Daoy (cell line): ENCODE measurements around the gene TMEM132E. TPM values are rescaled to one million over a fixed set of nuclear protein-coding genes. Genes with fewer than 3 reads are reported as not detected.

Experiments used
- DNase-seq: peaks from one replicate; pipeline ENCODE4 v3.0.0-alpha.2; 2015; ENCODE audit warnings: low read depth
- total RNA-seq: library from RNA; depleted of rRNA; stranded (reverse); fragments of >200 nt; shearing (Covaris generic); gene quantifications from 2 replicates; pipeline ENCODE4 v1.2.3, GENCODE V29; 2014; rRNA removed

TMEM132E gene
- total RNA-seq, 1 experiment from 2014 or later: not detected

GRCh38 chr17:34665150-34665806 lies 85.9 kb downstream of the TMEM132E start:
- DNase-seq: no peak

- no peak for DNase-seq
Observed at GRCh38 chr17:34665819-34666763, 86.7 kb downstream of the TMEM132E start.

- DNase-seq: no peak
Observed at GRCh38 chr17:34667656-34668055, 88.3 kb downstream of the TMEM132E start.

GRCh38 chr17:34668206-34668605 lies 88.8 kb downstream of the TMEM132E start:
- no peak for DNase-seq

GRCh38 chr17:34669511-34669910 lies 90.1 kb downstream of the TMEM132E start:
- no peak for DNase-seq

GRCh38 chr17:34670618-34671017 lies 91.2 kb downstream of the TMEM132E start:
- no peak for DNase-seq

GRCh38 chr17:34671191-34671590 lies 91.8 kb downstream of the TMEM132E start:
- DNase-seq: no peak

- DNase-seq: no peak
Observed at GRCh38 chr17:34672176-34672785, 92.9 kb downstream of the TMEM132E start.

- DNase-seq: no peak
Observed at GRCh38 chr17:34673516-34673915, 94.1 kb downstream of the TMEM132E start.

GRCh38 chr17:34673995-34674890 lies 94.9 kb downstream of the TMEM132E start:
- DNase-seq: no peak

GRCh38 chr17:34675143-34675542 lies 95.8 kb downstream of the TMEM132E start:
- DNase-seq: no peak

- DNase-seq: no peak
Observed at GRCh38 chr17:34675605-34676004, 96.2 kb downstream of the TMEM132E start.

GRCh38 chr17:34680151-34680550 lies 100.8 kb downstream of the TMEM132E start:
- DNase-seq: no peak

- no peak for DNase-seq
Observed at GRCh38 chr17:34682305-34682704, 102.9 kb downstream of the TMEM132E start.

GRCh38 chr17:34683390-34683789 lies 104.0 kb downstream of the TMEM132E start:
- no peak for DNase-seq

Other genes with a start within 250 kb of the TMEM132E start
- gene CCL13, start 223.1 kb upstream of the TMEM132E start, total RNA-seq: not detected in 2 replicates
- not detected in 2 replicates for gene CCL1, start 216.3 kb upstream of the TMEM132E start, total RNA-seq